ENCODE data around the gene ADAMTS2. TPM values are rescaled to one million over a fixed set of nuclear protein-coding genes. Genes with fewer than 3 reads are reported as not detected.

The ADAMTS2 gene
- total and polyA plus RNA-seq, 12 donors, result 4.3 to 70.3 (median 22.4) TPM

DNA sequence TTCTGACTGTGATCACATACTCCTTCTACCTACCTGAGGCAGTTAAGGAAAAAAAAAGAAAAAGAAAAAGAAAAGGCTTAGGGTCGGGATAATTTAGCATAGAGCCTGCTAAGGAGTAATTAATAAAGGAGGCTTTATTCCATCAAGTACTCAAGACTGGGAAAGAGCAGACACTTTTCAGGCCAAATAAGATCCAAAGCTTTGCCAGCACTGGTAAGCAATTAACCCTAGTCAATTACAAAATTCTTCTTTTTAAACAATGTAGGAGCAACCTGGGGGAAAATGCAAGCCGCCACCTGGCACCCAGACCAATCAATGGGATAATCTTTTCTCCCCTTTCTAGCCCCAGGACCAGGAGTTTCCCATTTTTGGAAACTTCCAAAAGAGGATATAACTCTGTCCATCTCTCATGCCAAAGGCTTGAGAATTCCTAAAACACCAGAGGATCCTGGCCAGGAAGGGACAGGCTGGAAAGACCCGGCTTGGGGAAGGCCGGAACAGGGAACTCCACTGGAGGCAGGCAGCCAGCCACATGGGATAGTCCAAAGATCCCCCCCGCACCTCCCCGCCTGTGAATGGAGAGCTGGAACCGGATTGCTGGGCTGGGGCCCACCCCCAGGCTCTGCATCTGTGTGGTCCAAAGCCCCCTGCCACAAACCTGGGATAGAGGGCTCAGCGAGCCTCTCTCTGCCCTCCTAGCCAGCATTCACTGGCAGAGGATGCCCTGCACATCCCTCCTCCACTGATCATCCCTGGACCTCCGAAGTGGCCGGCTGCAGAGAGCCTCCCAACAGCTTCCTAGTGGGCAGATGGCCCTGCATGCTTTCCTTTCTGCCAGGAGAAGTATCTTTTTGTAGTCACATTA is 167.3 kb downstream of the ADAMTS2 start:
- no peak for DNase-seq

DNA sequence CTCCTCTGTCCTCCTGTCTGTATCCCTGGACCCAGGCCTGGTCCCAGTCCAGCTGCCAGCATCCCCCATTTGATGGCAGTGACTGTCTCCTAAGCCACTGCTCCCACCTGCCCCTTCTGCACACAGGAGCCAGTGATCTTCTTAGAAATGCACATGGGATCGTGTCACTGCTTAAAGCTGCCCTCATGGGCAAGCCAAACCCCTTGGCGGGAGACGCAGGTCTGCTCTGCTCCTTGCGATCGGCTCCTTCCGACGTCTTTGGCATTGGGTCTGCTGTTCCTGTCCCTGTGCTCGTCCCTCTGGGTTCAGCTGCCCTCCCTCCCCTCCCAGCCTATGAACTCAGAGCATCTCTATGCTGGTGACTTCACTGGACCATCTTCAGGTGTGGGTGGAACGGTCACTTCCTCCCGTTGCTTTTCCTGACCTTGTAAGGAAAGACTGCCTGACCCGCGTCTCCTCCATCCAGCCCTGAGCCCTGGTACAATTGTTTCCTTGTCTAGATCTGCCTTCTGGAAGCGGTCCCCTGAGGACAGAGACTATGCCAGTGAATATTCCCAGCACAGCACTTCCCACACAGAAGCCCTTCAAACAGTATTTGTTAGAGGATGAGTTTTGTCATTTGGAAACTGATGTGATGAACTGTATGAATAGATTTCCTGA is 168.6 kb downstream of the ADAMTS2 start:
- WGBS, 4 donors, result 75 to 82% (median 78%) methylated on average over 13 of the region's 13 CpGs
- no peak overlapping the region for H3K4me3 ChIP-seq
- intact Hi-C loops (cut with DNase I), result no loop called here
- H3K9me3 ChIP-seq (replicated peaks in 1 of 3), result no peaks in the 10 kb centered on the region
- TF ChIP-seq, protein P1, sequence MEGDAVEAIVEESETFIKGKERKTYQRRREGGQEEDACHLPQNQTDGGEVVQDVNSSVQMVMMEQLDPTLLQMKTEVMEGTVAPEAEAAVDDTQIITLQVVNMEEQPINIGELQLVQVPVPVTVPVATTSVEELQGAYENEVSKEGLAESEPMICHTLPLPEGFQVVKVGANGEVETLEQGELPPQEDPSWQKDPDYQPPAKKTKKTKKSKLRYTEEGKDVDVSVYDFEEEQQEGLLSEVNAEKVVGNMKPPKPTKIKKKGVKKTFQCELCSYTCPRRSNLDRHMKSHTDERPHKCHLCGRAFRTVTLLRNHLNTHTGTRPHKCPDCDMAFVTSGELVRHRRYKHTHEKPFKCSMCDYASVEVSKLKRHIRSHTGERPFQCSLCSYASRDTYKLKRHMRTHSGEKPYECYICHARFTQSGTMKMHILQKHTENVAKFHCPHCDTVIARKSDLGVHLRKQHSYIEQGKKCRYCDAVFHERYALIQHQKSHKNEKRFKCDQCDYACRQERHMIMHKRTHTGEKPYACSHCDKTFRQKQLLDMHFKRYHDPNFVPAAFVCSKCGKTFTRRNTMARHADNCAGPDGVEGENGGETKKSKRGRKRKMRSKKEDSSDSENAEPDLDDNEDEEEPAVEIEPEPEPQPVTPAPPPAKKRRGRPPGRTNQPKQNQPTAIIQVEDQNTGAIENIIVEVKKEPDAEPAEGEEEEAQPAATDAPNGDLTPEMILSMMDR (IDR thresholded peaks at IDR 0.05), result no peak
- TF ChIP-seq POLR2A (IDR thresholded peaks at IDR 0.05), result no peak
- no peak overlapping the region for H3K27ac ChIP-seq
- DNase-seq, result no peak
- H3K27me3 ChIP-seq, result no peaks in the 10 kb centered on the region
- no peaks in the 10 kb centered on the region for H3K4me1 ChIP-seq (replicated peaks in 1 of 2)
- H3K36me3 ChIP-seq (replicated peaks in 1 of 2), result no peaks in the 10 kb centered on the region

More for the DNA sequence above, 167.3 kb downstream of the ADAMTS2 start:
- Histone ChIP-seq H3K27ac (no peak overlapping the region), H3K27me3 (no peaks in the 10 kb centered on the region), H3K4me1 (replicated peaks in 1 of 2) (no peaks in the 10 kb centered on the region), H3K9me3 (replicated peaks in 1 of 3) (no peaks in the 10 kb centered on the region), H3K4me3 (no peak overlapping the region), H3K36me3 (replicated peaks in 1 of 2) (no peaks in the 10 kb centered on the region)
- intact Hi-C loops (cut with DNase I), result no loop called here
- no peak for TF ChIP-seq POLR2A (IDR thresholded peaks at IDR 0.05)
- TF ChIP-seq, protein P1 (IDR thresholded peaks at IDR 0.05), result no peak
- WGBS, 4 donors, result 85 to 90% (median 87%) methylated on average over 6 to 10 of the region's 10 CpGs

DNA sequence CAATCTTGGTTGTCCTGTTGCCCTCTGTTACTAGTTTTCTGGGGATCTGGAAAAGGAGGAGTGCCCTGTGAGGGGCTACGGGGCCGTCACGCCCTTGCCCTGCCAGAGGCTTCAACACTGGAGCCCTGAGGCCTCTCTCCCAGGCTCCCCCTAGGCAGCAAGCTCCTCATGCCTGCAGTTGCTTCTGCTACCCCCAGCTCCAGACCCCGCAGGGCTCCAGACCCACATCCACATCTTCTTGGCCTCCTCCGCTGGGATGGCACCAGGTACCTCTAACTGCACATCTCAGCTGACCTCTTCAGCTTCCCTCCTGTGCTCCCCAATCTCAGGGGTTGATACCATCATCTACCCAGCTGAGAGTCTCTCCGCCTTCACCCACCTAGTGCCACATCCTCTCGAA is 169.1 kb downstream of the ADAMTS2 start:
- intact Hi-C loops (cut with DNase I), result no loop called here

More for the DNA sequence above, 169.1 kb downstream of the ADAMTS2 start:
- no peaks in the 10 kb centered on the region for H3K9me3 ChIP-seq (replicated peaks in 1 of 3)
- no peaks in the 10 kb centered on the region for H3K4me1 ChIP-seq (replicated peaks in 1 of 2)
- no peaks in the 10 kb centered on the region for H3K27me3 ChIP-seq
- no peak overlapping the region for H3K4me3 ChIP-seq
- no peaks in the 10 kb centered on the region for H3K36me3 ChIP-seq (replicated peaks in 1 of 2)
- DNase-seq, result no peak
- WGBS, 4 donors, result 73 to 82% (median 79%) methylated on average over 7 of the region's 7 CpGs
- no peak for TF ChIP-seq POLR2A (IDR thresholded peaks at IDR 0.05)
- TF ChIP-seq, protein P1 (IDR thresholded peaks at IDR 0.05), result no peak
- no peak overlapping the region for H3K27ac ChIP-seq
